Cardiac fibroblast (primary cell): ENCODE data around the gene ERCC1.
A peak's percentile ranks its signal among the peaks of the same experiment; 100 is the strongest.

Source experiments
- DNase-seq, 2 donors: peaks; one replicate each; pipeline versions ENCODE4 v3.0.0 to v3.0.0-alpha.2; 2010; ENCODE audit warnings: low read depth in 2 of 2
- H3K4me3 ChIP-seq, 2 donors: replicated peaks in 1 of 2; 1 replicate in 1 of 2; 2 replicates in 1 of 2; pipeline ENCODE4 v1.5.1; 2011; ENCODE audit warnings: low read depth in 2 of 2, low read length in 2 of 2, mild to moderate bottlenecking in 2 of 2, moderate library complexity in 1 of 2
- TF ChIP-seq, protein P1 (sequence below): IDR thresholded peaks from one replicate; pipeline ENCODE4 v1.5.1; 2011; ENCODE audit warnings: low read depth, mild to moderate bottlenecking, low read length, inconsistent platforms

Gene ERCC1

DNA sequence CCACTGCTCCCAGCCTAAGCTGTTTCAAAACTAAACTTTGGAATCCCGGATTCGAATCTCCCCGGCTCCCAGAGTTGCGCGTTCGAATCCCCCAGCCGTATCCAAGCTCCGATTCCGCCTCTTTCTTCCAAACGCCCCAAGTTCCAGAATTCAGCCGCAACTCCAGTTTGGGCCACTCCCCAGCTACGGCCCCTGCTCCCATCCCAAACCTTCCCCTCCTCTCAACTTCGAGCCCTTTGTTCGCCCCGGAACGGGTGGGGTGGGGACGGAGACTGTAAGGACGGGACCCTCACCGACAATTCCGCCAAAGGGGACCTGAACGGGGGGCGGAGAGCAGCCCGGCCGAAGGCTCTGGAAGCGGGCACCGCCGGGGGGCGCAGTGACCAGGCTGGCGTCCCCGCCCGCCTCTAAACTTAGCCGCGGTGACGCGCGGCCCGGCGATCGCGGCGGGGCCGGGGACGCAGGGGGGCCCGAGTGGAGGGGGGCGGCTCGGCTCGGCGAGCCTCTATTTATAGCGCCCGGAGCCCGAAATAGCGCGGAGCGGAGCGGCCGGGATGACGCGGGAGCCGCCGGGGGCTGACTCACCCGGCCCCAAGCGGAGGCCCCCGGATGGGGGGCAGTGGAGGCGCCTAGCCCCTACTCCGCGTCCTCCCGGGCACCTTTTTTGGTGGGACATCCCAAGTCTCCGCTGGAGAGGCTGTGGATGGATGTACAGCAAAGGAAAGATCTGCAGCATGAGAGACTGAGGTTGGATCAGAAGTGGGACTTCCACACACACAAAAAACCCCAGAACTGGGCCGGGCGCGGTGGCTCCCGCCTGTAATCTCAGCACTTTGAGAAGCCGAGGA, 4.9 kb upstream of the ERCC1 start:
- DNase-seq, result peak; percentile 59 to 62
- TF ChIP-seq, protein P1, sequence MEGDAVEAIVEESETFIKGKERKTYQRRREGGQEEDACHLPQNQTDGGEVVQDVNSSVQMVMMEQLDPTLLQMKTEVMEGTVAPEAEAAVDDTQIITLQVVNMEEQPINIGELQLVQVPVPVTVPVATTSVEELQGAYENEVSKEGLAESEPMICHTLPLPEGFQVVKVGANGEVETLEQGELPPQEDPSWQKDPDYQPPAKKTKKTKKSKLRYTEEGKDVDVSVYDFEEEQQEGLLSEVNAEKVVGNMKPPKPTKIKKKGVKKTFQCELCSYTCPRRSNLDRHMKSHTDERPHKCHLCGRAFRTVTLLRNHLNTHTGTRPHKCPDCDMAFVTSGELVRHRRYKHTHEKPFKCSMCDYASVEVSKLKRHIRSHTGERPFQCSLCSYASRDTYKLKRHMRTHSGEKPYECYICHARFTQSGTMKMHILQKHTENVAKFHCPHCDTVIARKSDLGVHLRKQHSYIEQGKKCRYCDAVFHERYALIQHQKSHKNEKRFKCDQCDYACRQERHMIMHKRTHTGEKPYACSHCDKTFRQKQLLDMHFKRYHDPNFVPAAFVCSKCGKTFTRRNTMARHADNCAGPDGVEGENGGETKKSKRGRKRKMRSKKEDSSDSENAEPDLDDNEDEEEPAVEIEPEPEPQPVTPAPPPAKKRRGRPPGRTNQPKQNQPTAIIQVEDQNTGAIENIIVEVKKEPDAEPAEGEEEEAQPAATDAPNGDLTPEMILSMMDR, result no peak
- peak overlapping the region; percentile 52 to 58 for H3K4me3 ChIP-seq

GRCh38 chr19:45424191-45425058, 708 bp upstream of the ERCC1 start:
- DNase-seq, result peak; percentile 91 to 98
- TF ChIP-seq, protein P1, result no peak
- H3K4me3 ChIP-seq, result peak overlapping the region; percentile 65 to 77

DNA sequence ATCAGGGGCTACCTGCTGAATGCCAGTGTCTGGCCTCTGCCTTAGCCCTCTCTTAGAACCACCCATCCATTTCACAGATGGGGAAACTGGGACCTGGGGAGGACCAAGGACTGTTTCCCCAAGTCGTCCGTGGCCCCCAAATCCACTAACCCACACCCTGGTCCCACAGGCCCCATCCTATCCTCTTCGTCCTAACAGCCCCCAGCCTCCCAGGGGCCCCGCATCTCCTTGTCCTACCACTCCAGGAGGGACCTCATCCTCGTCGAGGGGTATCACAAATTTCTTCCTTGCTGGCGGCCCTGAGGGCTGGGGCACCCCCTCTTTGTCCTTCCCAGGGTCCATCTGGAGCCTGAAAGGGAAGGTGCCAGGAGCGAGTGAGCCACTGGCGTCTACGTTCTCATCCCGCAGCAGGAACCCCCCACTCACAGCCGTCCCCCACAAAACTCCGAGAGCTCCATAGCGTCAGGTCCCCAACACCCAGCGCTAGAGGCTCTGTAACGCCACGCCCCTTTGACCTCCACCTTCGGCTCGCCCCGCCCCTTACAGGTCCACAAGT, 606 bp downstream of the ERCC1 start:
- TF ChIP-seq, protein P1, result no peak
- DNase-seq, result no peak

GRCh38 chr19:45421947-45422498, 1.7 kb downstream of the ERCC1 start:
- no peak for DNase-seq
- H3K4me3 ChIP-seq, result peak overlapping the region in 1 of 2 donors; percentile 77
- TF ChIP-seq, protein P1, result no peak

More for the DNA sequence above, 606 bp downstream of the ERCC1 start:
- peak overlapping the region; percentile 65 to 77 for H3K4me3 ChIP-seq

- TF ChIP-seq, protein P1, result no peak
- H3K4me3 ChIP-seq, result no peak overlapping the region
- no peak for DNase-seq
Observed at GRCh38 chr19:45420871-45421270, 2.8 kb downstream of the ERCC1 start.

- TF ChIP-seq, protein P1, result no peak
- DNase-seq, result no peak
- H3K4me3 ChIP-seq, result no peak overlapping the region
Observed at GRCh38 chr19:45420356-45420755, 3.4 kb downstream of the ERCC1 start.
